Coronary artery (tissue), 2 donors: ENCODE data around the gene ZNF26.
A peak's percentile ranks its signal among the peaks of the same experiment; 100 is the strongest.
"Not testable (repeated sequence)": the region's sequence is repeated elsewhere in the genome, so short reads cannot be mapped to it uniquely, and the experiment has no call there.

ENCODE experiments used
- DNase-seq: peaks from one replicate; pipeline ENCODE4 v3.0.0-alpha.2; 2017; ENCODE audit warnings: low spot score
- H3K27ac ChIP-seq, 2 donors: fragments of 200-600 bp; sonication (generic); one replicate each; pipeline ENCODE4 v1.5.1; 2016 to 2019
- H3K4me3 ChIP-seq: fragments of 200-600 bp; sonication (generic); 2 replicates; pipeline ENCODE4 v1.5.1; 2016; ENCODE audit warnings: mild to moderate bottlenecking, moderate library complexity
- TF ChIP-seq, protein P1 (sequence below): fragments of 200-600 bp; sonication (generic); IDR thresholded peaks from one replicate; pipeline ENCODE4 v1.5.1; 2019; ENCODE audit warnings: antibody characterized with exemption

The ZNF26 gene, protein sequence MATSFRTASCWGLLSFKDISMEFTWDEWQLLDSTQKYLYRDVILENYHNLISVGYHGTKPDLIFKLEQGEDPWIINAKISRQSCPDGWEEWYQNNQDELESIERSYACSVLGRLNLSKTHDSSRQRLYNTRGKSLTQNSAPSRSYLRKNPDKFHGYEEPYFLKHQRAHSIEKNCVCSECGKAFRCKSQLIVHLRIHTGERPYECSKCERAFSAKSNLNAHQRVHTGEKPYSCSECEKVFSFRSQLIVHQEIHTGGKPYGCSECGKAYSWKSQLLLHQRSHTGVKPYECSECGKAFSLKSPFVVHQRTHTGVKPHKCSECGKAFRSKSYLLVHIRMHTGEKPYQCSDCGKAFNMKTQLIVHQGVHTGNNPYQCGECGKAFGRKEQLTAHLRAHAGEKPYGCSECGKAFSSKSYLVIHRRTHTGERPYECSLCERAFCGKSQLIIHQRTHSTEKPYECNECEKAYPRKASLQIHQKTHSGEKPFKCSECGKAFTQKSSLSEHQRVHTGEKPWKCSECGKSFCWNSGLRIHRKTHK

DNA sequence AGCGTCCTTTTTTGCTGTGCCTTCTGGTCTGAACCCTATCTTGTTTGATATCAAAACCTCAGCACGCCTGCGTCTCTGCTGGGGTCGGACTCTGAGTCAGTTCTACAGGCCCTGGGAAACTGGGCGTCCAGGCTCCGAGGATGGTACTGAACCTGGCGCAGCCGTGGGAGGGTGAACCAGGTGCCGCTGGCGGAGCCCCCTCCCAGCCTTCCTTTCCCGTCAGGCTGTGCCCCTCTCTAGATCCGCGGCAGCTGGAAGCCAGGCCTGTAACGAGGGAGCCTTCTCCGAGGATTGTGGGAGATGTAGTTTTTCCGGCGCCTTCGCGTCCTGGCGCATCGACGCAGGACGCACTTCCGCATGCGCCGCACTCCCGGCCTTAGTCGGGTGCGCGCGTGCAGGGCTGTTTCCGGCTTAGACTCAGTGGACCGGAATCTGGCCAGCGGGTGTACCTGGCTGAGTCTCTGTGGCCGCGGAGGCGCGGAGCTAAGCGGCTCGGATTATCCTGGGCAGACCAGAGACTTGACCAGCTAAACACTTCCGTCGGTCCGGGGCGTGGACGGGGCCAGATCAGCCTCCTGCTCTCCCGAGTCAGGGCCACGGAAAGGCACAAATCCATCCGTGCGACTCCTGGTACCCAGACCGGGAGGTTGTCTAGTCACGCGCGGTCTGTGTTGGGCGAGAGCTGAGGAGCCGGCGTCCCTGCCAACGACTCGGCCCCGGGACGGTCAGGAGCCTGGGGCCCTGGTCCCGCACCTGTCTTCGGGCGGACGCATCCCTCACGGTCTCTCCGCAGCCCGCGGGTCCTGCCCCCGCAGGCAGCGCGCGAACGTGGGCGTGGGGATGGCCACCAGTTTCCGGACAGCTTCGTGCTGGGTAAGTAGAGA, at the start of gene ZNF26:
ZNF26 (plus strand) TSS at position 367 of the 884 bp plus-strand sequence; CDS start at position 841, 474 bp downstream.
- H3K27ac ChIP-seq = peak within 1 kb of the TSS; percentile 86 to 89
- TF ChIP-seq, protein P1, sequence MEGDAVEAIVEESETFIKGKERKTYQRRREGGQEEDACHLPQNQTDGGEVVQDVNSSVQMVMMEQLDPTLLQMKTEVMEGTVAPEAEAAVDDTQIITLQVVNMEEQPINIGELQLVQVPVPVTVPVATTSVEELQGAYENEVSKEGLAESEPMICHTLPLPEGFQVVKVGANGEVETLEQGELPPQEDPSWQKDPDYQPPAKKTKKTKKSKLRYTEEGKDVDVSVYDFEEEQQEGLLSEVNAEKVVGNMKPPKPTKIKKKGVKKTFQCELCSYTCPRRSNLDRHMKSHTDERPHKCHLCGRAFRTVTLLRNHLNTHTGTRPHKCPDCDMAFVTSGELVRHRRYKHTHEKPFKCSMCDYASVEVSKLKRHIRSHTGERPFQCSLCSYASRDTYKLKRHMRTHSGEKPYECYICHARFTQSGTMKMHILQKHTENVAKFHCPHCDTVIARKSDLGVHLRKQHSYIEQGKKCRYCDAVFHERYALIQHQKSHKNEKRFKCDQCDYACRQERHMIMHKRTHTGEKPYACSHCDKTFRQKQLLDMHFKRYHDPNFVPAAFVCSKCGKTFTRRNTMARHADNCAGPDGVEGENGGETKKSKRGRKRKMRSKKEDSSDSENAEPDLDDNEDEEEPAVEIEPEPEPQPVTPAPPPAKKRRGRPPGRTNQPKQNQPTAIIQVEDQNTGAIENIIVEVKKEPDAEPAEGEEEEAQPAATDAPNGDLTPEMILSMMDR = no peak
- DNase-seq = peak; percentile 89
- H3K4me3 ChIP-seq = peak within 1 kb of the TSS; percentile 86

GRCh38 chr12:132936921-132937320, 49.2 kb upstream of the ZNF26 start:
- H3K27ac ChIP-seq, H3K4me3 ChIP-seq, DNase-seq: not testable (repeated sequence)

GRCh38 chr12:132937476-132937875, 48.7 kb upstream of the ZNF26 start:
- no peak for DNase-seq
- TF ChIP-seq, protein P1 = no peak
- H3K4me3 ChIP-seq = no peak overlapping the region
- no peak overlapping the region for H3K27ac ChIP-seq

DNA sequence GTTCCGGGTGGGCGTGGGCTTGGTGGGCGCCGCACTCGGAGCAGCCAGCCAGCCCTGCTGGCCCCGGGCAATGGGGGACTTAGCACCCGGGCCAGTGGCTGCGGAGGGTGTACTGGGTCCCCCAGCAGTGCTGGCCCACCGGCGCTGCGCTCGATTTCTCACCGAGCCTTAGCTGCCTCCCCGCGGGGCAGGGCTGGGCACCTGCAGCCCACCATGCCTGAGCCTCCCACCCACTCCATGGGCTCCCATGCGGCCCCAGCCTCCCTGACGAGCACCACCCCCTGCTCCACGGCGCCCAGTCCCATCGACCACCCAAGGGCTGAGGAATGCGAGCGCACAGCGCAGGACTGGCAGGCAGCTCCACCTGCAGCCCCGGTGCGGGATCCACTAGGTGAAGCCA, 47.4 kb upstream of the ZNF26 start:
- not testable (repeated sequence) for DNase-seq, H3K4me3 ChIP-seq, H3K27ac ChIP-seq

DNA sequence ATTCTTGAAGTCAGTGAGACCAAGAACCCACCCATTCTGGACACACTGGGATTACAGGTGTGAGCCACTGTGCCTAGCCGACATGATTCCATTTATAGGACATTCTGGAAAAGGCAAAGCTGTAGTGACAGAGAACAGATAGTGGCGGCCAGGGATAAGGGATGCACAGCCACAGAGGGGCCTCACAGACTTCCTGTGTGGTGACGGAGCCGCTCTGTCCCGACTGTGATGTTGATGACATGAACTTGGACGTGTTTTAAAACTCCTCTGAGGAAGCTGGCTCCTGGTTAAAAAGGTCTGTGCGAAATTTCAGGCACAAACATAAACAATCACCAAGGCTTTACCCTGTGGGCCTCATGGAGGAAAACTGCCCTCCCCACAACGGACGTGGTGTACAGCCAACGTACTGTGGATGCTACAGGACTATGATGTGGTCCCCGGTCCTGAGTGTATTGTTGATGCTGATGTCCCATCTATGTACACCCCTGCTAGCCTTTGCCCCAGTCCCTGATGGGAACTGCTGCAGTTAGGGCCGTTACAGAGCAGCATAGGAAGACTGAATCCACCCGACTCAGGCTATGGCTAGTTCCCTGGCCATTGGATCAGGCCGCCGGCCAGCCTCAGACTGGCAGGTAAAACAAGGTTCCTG, 46.0 kb upstream of the ZNF26 start:
- Histone ChIP-seq H3K4me3 (no peak overlapping the region), H3K27ac (no peak overlapping the region)
- TF ChIP-seq, protein P1 = no peak
- DNase-seq = no peak

GRCh38 chr12:132941336-132941954, 44.7 kb upstream of the ZNF26 start:
- H3K4me3 ChIP-seq = peak overlapping the region; percentile 34
- TF ChIP-seq, protein P1 = no peak
- DNase-seq = no peak
- no peak overlapping the region for H3K27ac ChIP-seq

- TF ChIP-seq, protein P1 = no peak
- no peak for DNase-seq
- H3K27ac ChIP-seq = no peak overlapping the region
- H3K4me3 ChIP-seq = peak overlapping the region; percentile 12
Measured at GRCh38 chr12:132942611-132943010, 43.6 kb upstream of the ZNF26 start.
